DOHH2 (cell line): ENCODE measurements around the gene SLC10A3.

Source experiments
- EZH2phosphoT487 ChIP-seq: fragments of 200-600 bp; sonication (generic); IDR thresholded peaks from 2 replicates; pipeline ENCODE4 v1.6.1; 2017; ENCODE audit warnings: borderline replicate concordance, mild to moderate bottlenecking, antibody characterized with exemption, low read length, moderate library complexity, mixed read lengths
- TF ChIP-seq, protein P1 (sequence below): fragments of 200-600 bp; sonication (generic); IDR thresholded peaks from one replicate; pipeline ENCODE4 v1.5.1; 2014; ENCODE audit warnings: antibody characterized with exemption, mild to moderate bottlenecking, low read depth, low read length; ENCODE audit not compliant: poor library complexity, severe bottlenecking

DNA sequence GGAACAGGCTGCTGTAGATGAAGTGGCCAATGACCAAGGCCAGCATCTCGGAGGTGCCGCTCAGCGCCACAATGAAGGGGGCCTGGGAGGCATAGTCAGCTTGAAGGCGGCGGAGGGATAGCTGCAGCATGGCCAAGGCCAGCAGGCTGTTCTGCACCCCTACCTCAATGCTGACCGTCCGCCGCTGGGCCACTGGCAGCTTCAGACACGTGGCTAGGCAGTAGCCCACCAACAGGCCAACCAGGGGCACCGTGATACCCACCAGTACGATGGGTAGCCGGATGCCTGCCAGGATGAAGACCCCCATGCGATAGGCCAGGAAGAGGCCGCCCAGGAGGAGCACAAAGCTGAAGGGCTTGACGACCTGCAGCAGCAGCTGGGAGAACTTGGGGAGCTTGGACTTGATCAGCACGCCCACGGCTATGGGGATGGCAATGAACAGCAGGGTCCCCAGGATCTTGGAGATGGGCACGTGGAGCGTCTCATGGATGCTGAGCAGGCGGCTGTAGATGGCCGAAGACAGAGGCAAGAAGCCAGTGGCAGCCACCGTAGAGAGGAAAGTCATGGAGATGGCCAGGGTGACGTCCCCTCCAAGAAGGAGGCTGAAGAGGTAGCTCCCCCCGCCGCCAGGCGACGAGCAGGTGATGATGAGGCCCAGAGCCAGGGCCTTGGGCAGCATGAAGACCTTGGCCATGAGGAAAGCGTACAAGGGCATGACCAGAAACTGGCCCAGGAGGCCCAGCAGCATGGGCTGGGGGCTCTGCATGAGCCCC, 2.7 kb downstream of the SLC10A3 start:
- TF ChIP-seq, protein P1, sequence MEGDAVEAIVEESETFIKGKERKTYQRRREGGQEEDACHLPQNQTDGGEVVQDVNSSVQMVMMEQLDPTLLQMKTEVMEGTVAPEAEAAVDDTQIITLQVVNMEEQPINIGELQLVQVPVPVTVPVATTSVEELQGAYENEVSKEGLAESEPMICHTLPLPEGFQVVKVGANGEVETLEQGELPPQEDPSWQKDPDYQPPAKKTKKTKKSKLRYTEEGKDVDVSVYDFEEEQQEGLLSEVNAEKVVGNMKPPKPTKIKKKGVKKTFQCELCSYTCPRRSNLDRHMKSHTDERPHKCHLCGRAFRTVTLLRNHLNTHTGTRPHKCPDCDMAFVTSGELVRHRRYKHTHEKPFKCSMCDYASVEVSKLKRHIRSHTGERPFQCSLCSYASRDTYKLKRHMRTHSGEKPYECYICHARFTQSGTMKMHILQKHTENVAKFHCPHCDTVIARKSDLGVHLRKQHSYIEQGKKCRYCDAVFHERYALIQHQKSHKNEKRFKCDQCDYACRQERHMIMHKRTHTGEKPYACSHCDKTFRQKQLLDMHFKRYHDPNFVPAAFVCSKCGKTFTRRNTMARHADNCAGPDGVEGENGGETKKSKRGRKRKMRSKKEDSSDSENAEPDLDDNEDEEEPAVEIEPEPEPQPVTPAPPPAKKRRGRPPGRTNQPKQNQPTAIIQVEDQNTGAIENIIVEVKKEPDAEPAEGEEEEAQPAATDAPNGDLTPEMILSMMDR, result no peak
- TF ChIP-seq EZH2phosphoT487, result no peak
